K562 (cell line): ENCODE measurements around the gene PDE4D. TPM values are rescaled to one million over a fixed set of nuclear protein-coding genes. Genes with fewer than 3 reads are reported as not detected.

ENCODE experiments used
- ATAC-seq: fragments of 200-7000 bp; cut with Tn5 transposase; 3 replicates; pipeline ENCODE4 v1.9.1; 2020; ENCODE audit warnings: moderate library complexity
- BruUV-seq: library from RNA; stranded (reverse); fragments of 400-500 nt; replicated peaks from 2 replicates; lab custom pipeline; 2021; lab: Mats Ljungman, UMichigan
- CTCF ChIA-PET: fragments of 300-600 bp; formaldehyde crosslinking; extraction: SDS; loops from one replicate; lab custom pipeline; 2021; ENCODE audit warnings: low intra/inter-chr PET ratio; lab: Yijun Ruan, JAX
- POLR2A ChIA-PET: fragments of 300-600, 350-650 bp; sonication (Branson Sonifier 250); formaldehyde crosslinking; extraction: SDS; loops from one replicate; lab custom pipeline; 2021; ENCODE audit warnings: antibody characterized with exemption, inconsistent platforms; lab: Yijun Ruan, JAX
- DNase-seq, 4 experiments: peaks; one replicate each; pipeline versions ENCODE4 v3.0.0 to v3.0.0-alpha.2; 2011 to 2018; ENCODE audit warnings: low spot score in 3 of 4, mixed read lengths in 3 of 4; ENCODE audit errors: extremely low read depth in 1 of 4
- FAIRE-seq: peaks from 2 replicates; lab custom pipeline; 2011; peaks lifted over from hg19 to GRCh38; lab: Jason Lieb, UNC
- H2AFZ ChIP-seq: 2 replicates; pipeline ENCODE4 v1.6.0; 2011; ENCODE audit warnings: low read depth, low read length, control low read depth, inconsistent platforms
- H3K27ac ChIP-seq: fragments of 200-600 bp; 3 replicates; pipeline ENCODE4 v1.8.0; 2011; ENCODE audit warnings: low read depth, mild to moderate bottlenecking, control low read depth, inconsistent platforms, low read length, moderate library complexity, mixed read lengths; ENCODE audit errors: extremely low read depth
- H3K27me3 ChIP-seq, 2 experiments: fragments of 300-600 bp in 1 of 2; 2 replicates in 1 of 2; 3 replicates in 1 of 2; pipeline versions ENCODE4 v1.6.0 to v1.8.0; 2011; ENCODE audit warnings: inconsistent platforms in 2 of 2, low read length in 2 of 2, mild to moderate bottlenecking in 1 of 2, mixed read lengths in 1 of 2, moderate library complexity in 1 of 2; ENCODE audit not compliant: control insufficient read depth in 2 of 2, insufficient read depth in 2 of 2
- H3K36me3 ChIP-seq: fragments of 300-600 bp; 3 replicates; pipeline ENCODE4 v1.8.0; 2011; ENCODE audit warnings: mild to moderate bottlenecking, low read length, inconsistent platforms; ENCODE audit not compliant: control insufficient read depth, insufficient read depth
- H3K4me1 ChIP-seq, 2 experiments: fragments of 200-600 bp in 1 of 2; replicated peaks in 1 of 2; 2 replicates in 1 of 2; 3 replicates in 1 of 2; pipeline versions ENCODE4 v1.5.1 to v1.8.0; 2011; ENCODE audit warnings: inconsistent platforms in 2 of 2, low read length in 2 of 2, mild to moderate bottlenecking in 1 of 2, mixed read lengths in 1 of 2, moderate library complexity in 1 of 2; ENCODE audit not compliant: control insufficient read depth in 2 of 2, insufficient read depth in 2 of 2
- H3K4me2 ChIP-seq: 2 replicates; pipeline ENCODE4 v1.6.1; 2011; ENCODE audit warnings: low read length, control low read depth, inconsistent platforms, mixed read lengths; ENCODE audit not compliant: insufficient read depth
- H3K4me3 ChIP-seq: fragments of 200-600 bp; sonication (generic), shearing (Covaris generic); 2 replicates; pipeline ENCODE4 v1.5.1; 2016; ENCODE audit warnings: control low read depth, inconsistent platforms
- H3K79me2 ChIP-seq: fragments of 200-600 bp; 3 replicates; pipeline ENCODE4 v1.8.0; 2011; ENCODE audit warnings: low read length, inconsistent platforms; ENCODE audit not compliant: control insufficient read depth, insufficient read depth
- H3K9ac ChIP-seq, 2 experiments: 2 replicates each; pipeline versions ENCODE4 v1.6.0 to v1.6.1; 2011; ENCODE audit warnings: low read depth in 2 of 2, low read length in 2 of 2, control low read depth in 1 of 2, inconsistent platforms in 1 of 2, mild to moderate bottlenecking in 1 of 2, mixed read lengths in 1 of 2; ENCODE audit not compliant: insufficient read depth in 1 of 2
- H3K9me1 ChIP-seq: one replicate; pipeline ENCODE4 v1.6.0; 2011; ENCODE audit warnings: inconsistent platforms, mild to moderate bottlenecking, low read length, moderate library complexity; ENCODE audit not compliant: control insufficient read depth, insufficient read depth
- H3K9me3 ChIP-seq: replicated peaks from 2 replicates; pipeline ENCODE4 v1.5.1; 2011; ENCODE audit warnings: low read depth, low read length, inconsistent platforms; ENCODE audit not compliant: control insufficient read depth, insufficient read depth
- H4K20me1 ChIP-seq: replicated peaks from 2 replicates; pipeline ENCODE4 v1.6.1; 2011; ENCODE audit warnings: low read length, inconsistent platforms, mixed read lengths; ENCODE audit not compliant: control insufficient read depth, insufficient read depth
- CBX5 ChIP-seq: IDR thresholded peaks from 2 replicates; pipeline ENCODE4 v1.6.1; 2014; ENCODE audit warnings: low read depth, borderline replicate concordance
- CEBPG ChIP-seq, 3 experiments: fragments of 200-800 bp in 1 of 3; sonication (Bioruptor generic) in 1 of 3; sonication (generic) in 1 of 3; formaldehyde crosslinking in 1 of 3; IDR thresholded peaks in 2 of 3; conservative IDR thresholded peaks in 1 of 3; 2 replicates each; pipeline versions ENCODE4 v1.6.1 to v1.8.0; 2016 to 2022; ENCODE audit warnings: missing compliant biosample characterization in 2 of 3, missing genetic modification characterization in 2 of 3, mild to moderate bottlenecking in 1 of 3, missing genetic modification reagents in 1 of 3
- CLOCK ChIP-seq: fragments of 250-450 bp; sonication (Bioruptor Pico); IDR thresholded peaks from 2 replicates; pipeline ENCODE4 v1.4.0; 2020; ENCODE audit warnings: mild to moderate bottlenecking, moderate library complexity, borderline replicate concordance
- GTF2B ChIP-seq: IDR thresholded peaks from 2 replicates; pipeline ENCODE4 v1.6.1; 2011; ENCODE audit not compliant: insufficient read length; ENCODE audit errors: extremely low read depth
- JUNB ChIP-seq: fragments of 450-650 bp; formaldehyde crosslinking; conservative IDR thresholded peaks from 2 replicates; pipeline ENCODE4 v1.4.0; 2020; ENCODE audit warnings: mild to moderate bottlenecking
- MCM7 ChIP-seq, 2 experiments: fragments of 450-650 bp; IDR thresholded peaks; 2 replicates each; pipeline ENCODE4 v1.6.1; 2016 to 2018
- PKNOX1 ChIP-seq: fragments of 450-650 bp; IDR thresholded peaks from 2 replicates; pipeline ENCODE4 v1.6.1; 2016
- PURB ChIP-seq: sonication (generic); formaldehyde crosslinking; IDR thresholded peaks from 2 replicates; pipeline ENCODE4 v1.9.0; 2021; ENCODE audit warnings: low read depth, mild to moderate bottlenecking, missing genetic modification reagents
- PYGO2 ChIP-seq: fragments of 450-650 bp; IDR thresholded peaks from 2 replicates; pipeline ENCODE4 v1.6.1; 2016; ENCODE audit warnings: mild to moderate bottlenecking, missing genetic modification characterization, moderate library complexity, missing compliant biosample characterization
- SPI1 ChIP-seq: IDR thresholded peaks from 2 replicates; pipeline ENCODE4 v1.6.1; 2011; ENCODE audit warnings: low read depth, low read length, control low read depth, borderline replicate concordance
- TCF3 ChIP-seq: sonication (generic); formaldehyde crosslinking; IDR thresholded peaks from 2 replicates; pipeline ENCODE4 v1.4.0; 2020; ENCODE audit warnings: mild to moderate bottlenecking, missing genetic modification reagents
- TGIF2 ChIP-seq: sonication (generic); formaldehyde crosslinking; IDR thresholded peaks from 2 replicates; pipeline ENCODE4 v1.8.1; 2022; ENCODE audit warnings: mild to moderate bottlenecking, missing genetic modification reagents, moderate library complexity
- ZMIZ1 ChIP-seq, 2 experiments: fragments of 150-350 bp in 1 of 2; IDR thresholded peaks; 2 replicates each; pipeline ENCODE4 v1.6.1; 2012 to 2016; ENCODE audit warnings: low read depth in 2 of 2, low read length in 2 of 2, mild to moderate bottlenecking in 1 of 2, moderate library complexity in 1 of 2
- ZNF23 ChIP-seq: fragments of 250-450 bp; sonication (Bioruptor Pico); IDR thresholded peaks from 2 replicates; pipeline ENCODE4 v1.4.0; 2020; ENCODE audit warnings: mild to moderate bottlenecking
- ZNF778 ChIP-seq: fragments of 450-650 bp; formaldehyde crosslinking; IDR thresholded peaks from 2 replicates; pipeline ENCODE4 v1.4.0; 2020; ENCODE audit warnings: mild to moderate bottlenecking, moderate library complexity
- WGBS: fragments of 100-300 bp; shearing (Covaris generic); methylation state at CpG from one replicate; pipeline ENCODE4 v1.1.6; 2016; ENCODE audit warnings: low coverage, mixed read lengths; ENCODE audit not compliant: insufficient coverage; ENCODE audit errors: missing lambda C conversion rate; 5-methylcytosine and 5-hydroxymethylcytosine counted together
- in situ Hi-C: fragments of 300-500 bp; cut with MboI; formaldehyde crosslinking; loops from 4 replicates; pipeline ENCODE4 v1.15.0; 2018; ENCODE audit warnings: inconsistent platforms, mixed read lengths
- intact Hi-C: fragments of 100-400 bp; cut with micrococcal nuclease; formaldehyde crosslinking; loops from 2 replicates; pipeline ENCODE4 v1.14.2; 2022
- polyA plus RNA-seq, 8 experiments: library from polyadenylated mRNA; depleted of rRNA in 4 of 8; stranded (reverse) in 5 of 8; unstranded in 3 of 8; fragments of >200 nt; fragmentation: Nextera tagmentation in 2 of 8; fragmentation: Illumina TruSeq in 1 of 8; extraction: Ambion mirVana in 2 of 8; extraction: Trizol in 1 of 8; gene quantifications; 2 replicates each; pipeline versions ENCODE4 v1.2.1 to v1.2.3, GENCODE V29; 2011 to 2014; ENCODE audit warnings: inconsistent platforms in 1 of 8, missing spikeins in 1 of 8
- total RNA-seq, 7 experiments: library from RNA; depleted of rRNA in 6 of 7; stranded (reverse); fragments of >200 nt in 6 of 7; fragmentation: Illumina TruSeq in 2 of 7; extraction: Trizol in 2 of 7; gene quantifications; 2 replicates each; pipeline versions ENCODE4 v1.2.1 to v1.2.3, GENCODE V29; 2011 to 2021; ENCODE audit warnings: low replicate concordance in 1 of 7

The PDE4D gene
- total and polyA plus RNA-seq, 9 of the 15 experiments (the other 6 are each of a cell fraction or from before 2014, with no cell fraction given) = 0.04 to 0.46 (median 0.13) TPM

GRCh38 chr5:59249726-59250125 is 643.8 kb downstream of the PDE4D start:
- no peaks in the 10 kb centered on the region for H3K9me3 ChIP-seq
- 6% methylated on average over 2 of the region's 2 CpGs for WGBS
- ChIA-PET CTCF (no interaction called here), POLR2A (no interaction called here)
- H3K4me2 ChIP-seq = no peak overlapping the region
- H3K9me1 ChIP-seq = no peaks in the 10 kb centered on the region
- H3K4me3 ChIP-seq = no peak overlapping the region
- H3K36me3 ChIP-seq = no peaks in the 10 kb centered on the region
- intact Hi-C loops = no loop called here
- H3K9ac ChIP-seq = no peak overlapping the region
- FAIRE-seq = no peak
- no peaks in the 10 kb centered on the region for H3K27me3 ChIP-seq
- in situ Hi-C loops = no loop called here
- no peak overlapping the region for H3K27ac ChIP-seq
- DNase-seq = no peak
- H2AFZ ChIP-seq = no peak overlapping the region
- no peaks in the 10 kb centered on the region for H4K20me1 ChIP-seq
- ATAC-seq = no peak
- H3K4me1 ChIP-seq = no peaks in the 10 kb centered on the region
- no TSS peak for BruUV-seq
- no peaks in the 10 kb centered on the region for H3K79me2 ChIP-seq
- TF ChIP-seq PYGO2 (tag) (no peak), ZMIZ1 (IDR thresholded peaks at IDR 0.05; ENCODE audit: low read depth in 2 of 2, low read length in 2 of 2) (no peak), CLOCK (no peak), CBX5 (no peak), PKNOX1 (no peak), CEBPG (CRISPR knock-in tag; IDR thresholded peaks at IDR 0.05) (no peak), CEBPG (tag; conservative IDR thresholded peaks at IDR 0.05 in 1 of 2, IDR thresholded peaks at IDR 0.05 in 1 of 2) (no peak), ZNF23 (no peak), JUNB (CRISPR knock-in tag) (no peak), GTF2B (no peak), MCM7 (IDR thresholded peaks at IDR 0.05) (no peak), TGIF2 (CRISPR knock-in tag) (no peak), SPI1 (no peak), ZNF778 (CRISPR knock-in tag) (no peak), PURB (CRISPR knock-in tag) (no peak), TCF3 (CRISPR knock-in tag) (no peak)
